SK-N-SH treated with all-trans-retinoic acid at 6 μM for 48 hours (cell line): Measurements from ENCODE around the gene AS3MT.

Experiments used
- ARNTL ChIP-seq: fragments of 450-650 bp; formaldehyde crosslinking; IDR thresholded peaks from 2 replicates; pipeline ENCODE4 v1.5.0; 2020; ENCODE audit warnings: low read depth, mild to moderate bottlenecking, moderate library complexity, borderline replicate concordance
- SNAI2 ChIP-seq: fragments of 250-450 bp; sonication (Bioruptor Pico); IDR thresholded peaks from 2 replicates; pipeline ENCODE4 v1.5.0; 2020; ENCODE audit warnings: mild to moderate bottlenecking, moderate library complexity
- ZFP3 ChIP-seq: fragments of 250-450 bp; sonication (Bioruptor Pico); IDR thresholded peaks from 2 replicates; pipeline ENCODE4 v1.5.0; 2020; ENCODE audit warnings: mild to moderate bottlenecking, moderate library complexity
- ZFP30 ChIP-seq: fragments of 450-650 bp; formaldehyde crosslinking; IDR thresholded peaks from 2 replicates; pipeline ENCODE4 v1.5.0; 2022; ENCODE audit warnings: mild to moderate bottlenecking, moderate library complexity
- TF ChIP-seq, protein P1 (sequence below): fragments of 250-450 bp; sonication (Bioruptor Pico); IDR thresholded peaks from 2 replicates; pipeline ENCODE4 v1.8.0; 2021; ENCODE audit warnings: low read depth, mild to moderate bottlenecking, moderate library complexity, borderline replicate concordance
- TF ChIP-seq, protein P2 (sequence below): fragments of 250-450 bp; sonication (Bioruptor Pico); IDR thresholded peaks from 2 replicates; pipeline ENCODE4 v1.8.0; 2020; ENCODE audit warnings: mild to moderate bottlenecking, moderate library complexity, borderline replicate concordance

DNA sequence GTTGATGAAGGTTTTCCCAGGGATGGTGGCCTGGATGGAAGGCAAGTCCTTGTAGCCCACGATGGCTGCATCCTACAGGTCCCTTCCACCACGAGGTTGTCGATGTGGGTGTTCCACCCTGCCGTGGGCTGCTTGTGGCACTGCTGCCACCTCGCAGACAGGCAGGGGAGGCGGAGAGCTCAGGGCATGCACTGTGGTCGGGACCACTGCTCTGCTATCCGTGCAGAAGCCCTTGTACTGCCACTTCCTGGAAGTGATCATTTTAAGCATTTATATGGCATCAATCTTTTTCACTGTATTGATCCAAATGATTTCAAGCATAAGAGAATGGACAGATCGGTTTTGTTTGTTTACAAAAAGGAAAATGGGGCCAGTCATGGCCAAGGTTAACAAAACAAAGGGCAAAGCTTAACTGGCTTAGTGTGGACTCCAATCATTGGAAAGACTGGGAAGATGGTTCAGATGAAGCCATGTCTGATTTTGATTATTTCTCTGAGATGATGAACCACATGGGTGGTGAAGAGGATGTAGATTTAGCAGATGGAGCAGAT lies 23.8 kb upstream of the AS3MT start:
- TF ChIP-seq, protein P1, sequence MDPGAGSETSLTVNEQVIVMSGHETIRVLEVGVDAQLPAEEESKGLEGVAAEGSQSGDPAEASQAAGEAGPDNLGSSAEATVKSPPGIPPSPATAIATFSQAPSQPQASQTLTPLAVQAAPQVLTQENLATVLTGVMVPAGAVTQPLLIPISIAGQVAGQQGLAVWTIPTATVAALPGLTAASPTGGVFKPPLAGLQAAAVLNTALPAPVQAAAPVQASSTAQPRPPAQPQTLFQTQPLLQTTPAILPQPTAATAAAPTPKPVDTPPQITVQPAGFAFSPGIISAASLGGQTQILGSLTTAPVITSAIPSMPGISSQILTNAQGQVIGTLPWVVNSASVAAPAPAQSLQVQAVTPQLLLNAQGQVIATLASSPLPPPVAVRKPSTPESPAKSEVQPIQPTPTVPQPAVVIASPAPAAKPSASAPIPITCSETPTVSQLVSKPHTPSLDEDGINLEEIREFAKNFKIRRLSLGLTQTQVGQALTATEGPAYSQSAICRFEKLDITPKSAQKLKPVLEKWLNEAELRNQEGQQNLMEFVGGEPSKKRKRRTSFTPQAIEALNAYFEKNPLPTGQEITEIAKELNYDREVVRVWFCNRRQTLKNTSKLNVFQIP (CRISPR knock-in tag): no peak
- TF ChIP-seq SNAI2 (CRISPR knock-in tag) (no peak), ZFP30 (CRISPR knock-in tag) (no peak), ARNTL (CRISPR knock-in tag) (no peak), ZFP3 (CRISPR knock-in tag) (no peak)
- TF ChIP-seq, protein P2, sequence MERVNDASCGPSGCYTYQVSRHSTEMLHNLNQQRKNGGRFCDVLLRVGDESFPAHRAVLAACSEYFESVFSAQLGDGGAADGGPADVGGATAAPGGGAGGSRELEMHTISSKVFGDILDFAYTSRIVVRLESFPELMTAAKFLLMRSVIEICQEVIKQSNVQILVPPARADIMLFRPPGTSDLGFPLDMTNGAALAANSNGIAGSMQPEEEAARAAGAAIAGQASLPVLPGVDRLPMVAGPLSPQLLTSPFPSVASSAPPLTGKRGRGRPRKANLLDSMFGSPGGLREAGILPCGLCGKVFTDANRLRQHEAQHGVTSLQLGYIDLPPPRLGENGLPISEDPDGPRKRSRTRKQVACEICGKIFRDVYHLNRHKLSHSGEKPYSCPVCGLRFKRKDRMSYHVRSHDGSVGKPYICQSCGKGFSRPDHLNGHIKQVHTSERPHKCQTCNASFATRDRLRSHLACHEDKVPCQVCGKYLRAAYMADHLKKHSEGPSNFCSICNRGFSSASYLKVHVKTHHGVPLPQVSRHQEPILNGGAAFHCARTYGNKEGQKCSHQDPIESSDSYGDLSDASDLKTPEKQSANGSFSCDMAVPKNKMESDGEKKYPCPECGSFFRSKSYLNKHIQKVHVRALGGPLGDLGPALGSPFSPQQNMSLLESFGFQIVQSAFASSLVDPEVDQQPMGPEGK: no peak
